HCT116 (cell line): ENCODE data around the gene SMYD3. TPM values are rescaled to one million over a fixed set of nuclear protein-coding genes. Genes with fewer than 3 reads are reported as not detected.

Experiments
- ATAC-seq: fragments of 200-7000 bp; cut with Tn5 transposase; 2 replicates; pipeline ENCODE4 v1.9.1; 2020; ENCODE audit warnings: mild to moderate bottlenecking, moderate library complexity
- BruUV-seq: library from RNA; stranded (reverse); fragments of 400-500 nt; replicated peaks from 2 replicates; lab custom pipeline; 2021; lab: Mats Ljungman, UMichigan
- CTCF ChIA-PET: fragments of 300-600 bp; sonication (Branson Sonifier 250); formaldehyde crosslinking; loops from one replicate; lab custom pipeline; 2021; ENCODE audit warnings: antibody characterized with exemption; lab: Charles Lee
- POLR2A ChIA-PET: fragments of 300-600, 350-600 bp; sonication (Branson Sonifier 250); formaldehyde crosslinking; loops from one replicate; lab custom pipeline; 2021; ENCODE audit warnings: antibody characterized with exemption; lab: Charles Lee
- RAD21 ChIA-PET, 2 experiments: fragments of 300-600 bp; sonication (Branson Sonifier 250); formaldehyde crosslinking; loops; one replicate each; lab custom pipeline; 2023; ENCODE audit warnings: low total read pairs in 2 of 2; ENCODE audit not compliant: uncharacterized antibody in 2 of 2, unreplicated experiment in 2 of 2, low non-redundant PET in 1 of 2; lab: Charles Lee
- DNase-seq: peaks from one replicate; pipeline ENCODE4 v3.0.0-alpha.2; 2010; ENCODE audit warnings: low read depth, low spot score
- H2AFZ ChIP-seq: fragments of 200-600 bp; shearing (Covaris generic), sonication (generic); 2 replicates; pipeline ENCODE4 v1.6.1; 2017; ENCODE audit warnings: low read depth, mixed run types, mixed read lengths, antibody characterized with exemption, low read length; ENCODE audit not compliant: poor library complexity, severe bottlenecking
- H3K27ac ChIP-seq: 2 replicates; pipeline ENCODE4 v1.5.1; 2012; ENCODE audit warnings: low read depth, low read length
- H3K27me3 ChIP-seq: fragments of 200-600 bp; sonication (generic); 2 replicates; pipeline ENCODE4 v1.6.1; 2016; ENCODE audit warnings: mixed run types, low read length, mixed read lengths; ENCODE audit not compliant: insufficient read depth
- H3K36me3 ChIP-seq, 2 experiments: fragments of 200-500 bp in 1 of 2; fragments of 200-600 bp in 1 of 2; sonication (Bioruptor generic) in 1 of 2; sonication (generic) in 1 of 2; 2 replicates each; pipeline versions ENCODE4 v1.5.1 to v1.6.1; 2014 to 2016; ENCODE audit warnings: low read length in 2 of 2, inconsistent platforms in 1 of 2, mixed read lengths in 1 of 2, mixed run types in 1 of 2; ENCODE audit not compliant: insufficient read depth in 2 of 2, control insufficient read depth in 1 of 2
- H3K4me1 ChIP-seq, 2 experiments: fragments of 200-600 bp in 1 of 2; sonication (generic) in 1 of 2; 2 replicates each; pipeline versions ENCODE4 v1.5.1 to v1.6.1; 2012 to 2017; ENCODE audit warnings: low read length in 2 of 2, inconsistent platforms in 1 of 2, mild to moderate bottlenecking in 1 of 2, mixed read lengths in 1 of 2, mixed run types in 1 of 2, moderate library complexity in 1 of 2; ENCODE audit not compliant: insufficient read depth in 2 of 2, control insufficient read depth in 1 of 2
- H3K4me2 ChIP-seq: fragments of 200-600 bp; sonication (generic); 2 replicates; pipeline ENCODE4 v1.6.1; 2017; ENCODE audit warnings: mixed run types, low read length, mixed read lengths
- H3K4me3 ChIP-seq, 2 experiments: fragments of 200-600 bp in 1 of 2; sonication (generic) in 1 of 2; replicated peaks in 1 of 2; 2 replicates each; pipeline ENCODE4 v1.5.1; 2011 to 2016; ENCODE audit warnings: low read length in 2 of 2, control low read depth in 1 of 2, low read depth in 1 of 2, mild to moderate bottlenecking in 1 of 2, mixed read lengths in 1 of 2, mixed run types in 1 of 2
- H3K79me2 ChIP-seq: fragments of 200-600 bp; sonication (generic); 2 replicates; pipeline ENCODE4 v1.6.1; 2017; ENCODE audit warnings: mild to moderate bottlenecking, mixed run types, low read length, moderate library complexity, mixed read lengths; ENCODE audit not compliant: insufficient read depth
- H3K9ac ChIP-seq: fragments of 200-600 bp; sonication (generic); 2 replicates; pipeline ENCODE4 v1.6.1; 2016; ENCODE audit warnings: low read length, mixed read lengths
- H3K9me2 ChIP-seq: fragments of 200-600 bp; sonication (generic), shearing (Covaris generic); 2 replicates; pipeline ENCODE4 v1.6.1; 2017; ENCODE audit warnings: mixed run types, mild to moderate bottlenecking, moderate library complexity; ENCODE audit not compliant: insufficient read depth
- H3K9me3 ChIP-seq, 2 experiments: fragments of 200-500 bp in 1 of 2; fragments of 200-600 bp in 1 of 2; sonication (Bioruptor generic) in 1 of 2; sonication (generic) in 1 of 2; 2 replicates each; pipeline ENCODE4 v1.6.1; 2014 to 2017; ENCODE audit warnings: low read length in 2 of 2, mixed read lengths in 2 of 2, inconsistent platforms in 1 of 2, low read depth in 1 of 2, mild to moderate bottlenecking in 1 of 2, mixed run types in 1 of 2, moderate library complexity in 1 of 2; ENCODE audit not compliant: control insufficient read depth in 1 of 2, insufficient read depth in 1 of 2
- H4K20me1 ChIP-seq: fragments of 200-600 bp; sonication (generic), shearing (Covaris generic); 2 replicates; pipeline ENCODE4 v1.6.1; 2017; ENCODE audit warnings: mixed run types, mild to moderate bottlenecking, moderate library complexity; ENCODE audit not compliant: insufficient read depth
- CBX3 ChIP-seq: IDR thresholded peaks from 2 replicates; pipeline ENCODE4 v1.6.1; 2012; ENCODE audit warnings: low read depth
- CEBPB ChIP-seq: IDR thresholded peaks from 2 replicates; pipeline ENCODE4 v1.6.1; 2012; ENCODE audit warnings: low read depth
- EGR1 ChIP-seq: IDR thresholded peaks from 2 replicates; pipeline ENCODE4 v1.6.1; 2012; ENCODE audit warnings: low read depth
- ELF1 ChIP-seq: IDR thresholded peaks from 2 replicates; pipeline ENCODE4 v1.6.1; 2012; ENCODE audit warnings: low read depth, borderline replicate concordance
- EZH2phosphoT487 ChIP-seq: fragments of 200-600 bp; IDR thresholded peaks from 2 replicates; pipeline ENCODE4 v1.6.1; 2018; ENCODE audit warnings: antibody characterized with exemption, borderline replicate concordance
- JUND ChIP-seq: IDR thresholded peaks from 2 replicates; pipeline ENCODE4 v1.6.1; 2012
- POLR2A ChIP-seq: IDR thresholded peaks from 2 replicates; pipeline ENCODE4 v1.7.0; 2011; ENCODE audit warnings: borderline replicate concordance; ENCODE audit not compliant: insufficient read depth, insufficient read length; ENCODE audit errors: extremely low read depth
- POLR2AphosphoS5 ChIP-seq: IDR thresholded peaks from 2 replicates; pipeline ENCODE4 v1.6.1; 2011; ENCODE audit warnings: mild to moderate bottlenecking, low read depth, low read length, moderate library complexity
- RAD21 ChIP-seq: IDR thresholded peaks from 2 replicates; pipeline ENCODE4 v1.6.1; 2012; ENCODE audit warnings: low read depth, mild to moderate bottlenecking
- SIN3A ChIP-seq: IDR thresholded peaks from 2 replicates; pipeline ENCODE4 v1.6.1; 2012; ENCODE audit warnings: low read depth
- SP1 ChIP-seq: IDR thresholded peaks from 2 replicates; pipeline ENCODE4 v1.6.1; 2012; ENCODE audit warnings: low read depth
- SRF ChIP-seq: IDR thresholded peaks from 2 replicates; pipeline ENCODE4 v1.6.1; 2012; ENCODE audit warnings: low read depth
- TCF7L2 ChIP-seq: IDR thresholded peaks from 2 replicates; pipeline ENCODE4 v1.7.0; 2011; ENCODE audit warnings: borderline replicate concordance, inconsistent platforms; ENCODE audit not compliant: insufficient read depth, insufficient read length; ENCODE audit errors: extremely low read depth
- YY1 ChIP-seq: IDR thresholded peaks from 2 replicates; pipeline ENCODE4 v1.6.1; 2011; ENCODE audit warnings: low read length, low read depth, moderate library complexity, mild to moderate bottlenecking; ENCODE audit not compliant: insufficient replicate concordance; ENCODE audit errors: extremely low read depth
- ZBTB33 ChIP-seq: IDR thresholded peaks from 2 replicates; pipeline ENCODE4 v1.6.1; 2011; ENCODE audit warnings: mild to moderate bottlenecking, low read length, moderate library complexity; ENCODE audit not compliant: insufficient replicate concordance; ENCODE audit errors: extremely low read depth
- ZFX ChIP-seq: fragments of 450-650 bp; IDR thresholded peaks from 2 replicates; pipeline ENCODE4 v1.6.1; 2017
- ZNF274 ChIP-seq: fragments of 200-500 bp; sonication (Bioruptor generic); IDR thresholded peaks from 2 replicates; pipeline ENCODE4 v1.6.1; 2014; ENCODE audit warnings: mild to moderate bottlenecking, low read depth, low read length, inconsistent platforms
- intact Hi-C: fragments of 100-400 bp; cut with micrococcal nuclease; formaldehyde crosslinking; loops from 2 replicates; pipeline ENCODE4 v1.10.0; 2022
- total RNA-seq: library from RNA; stranded (reverse); gene quantifications from one replicate; pipeline ENCODE4 v1.2.1, GENCODE V29; 2021; ENCODE audit not compliant: unreplicated experiment
- TF ChIP-seq, protein P1 (sequence below), 3 experiments: fragments of 200-600 bp in 1 of 3; sonication (generic) in 1 of 3; IDR thresholded peaks in 2 of 3; conservative IDR thresholded peaks in 1 of 3; 2 replicates each; pipeline ENCODE4 v1.5.1; 2012 to 2017; ENCODE audit warnings: low read depth in 2 of 3, low read length in 2 of 3, antibody characterized with exemption in 1 of 3, borderline replicate concordance in 1 of 3, control low read depth in 1 of 3, mild to moderate bottlenecking in 1 of 3, mixed read lengths in 1 of 3, mixed run types in 1 of 3, moderate library complexity in 1 of 3; ENCODE audit not compliant: insufficient read depth in 1 of 3
- TF ChIP-seq, protein P2 (sequence below): IDR thresholded peaks from 2 replicates; pipeline ENCODE4 v1.6.1; 2012

The SMYD3 gene
- total RNA-seq, 1 experiment from 2014 or later, result 33.6 TPM

DNA sequence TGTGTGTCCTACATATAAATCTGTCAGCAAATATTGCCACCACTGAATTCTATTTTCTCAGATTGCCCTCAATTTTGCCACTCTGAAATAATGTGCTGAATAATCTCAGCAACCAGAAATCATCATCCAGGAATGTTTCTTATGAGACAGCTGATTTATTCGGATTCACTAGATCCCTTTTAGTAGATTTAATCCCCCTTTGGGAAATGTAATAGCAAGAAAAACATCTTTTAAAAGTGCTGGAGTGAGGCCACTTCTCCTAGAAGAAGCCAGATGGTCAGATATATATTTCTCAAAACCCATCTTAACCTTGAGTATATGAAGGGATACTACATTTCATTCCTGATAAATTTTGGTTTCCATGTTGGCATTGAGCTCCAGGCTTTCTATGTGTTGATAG, 327.7 kb downstream of the SMYD3 start:
- intact Hi-C loops, result no loop called here
- ChIA-PET POLR2A (no interaction called here), RAD21 (no interaction called here), CTCF (no interaction called here)
- Histone ChIP-seq H4K20me1 (no peaks in the 10 kb centered on the region), H3K4me3 (no peak overlapping the region), H3K9ac (no peak overlapping the region), H3K79me2 (no peaks in the 10 kb centered on the region), H3K27me3 (no peaks in the 10 kb centered on the region), H3K4me1 (no peaks in the 10 kb centered on the region), H3K9me3 (no peaks in the 10 kb centered on the region), H3K4me2 (no peak overlapping the region), H3K9me2 (no peaks in the 10 kb centered on the region), H3K36me3 (no peaks in the 10 kb centered on the region), H3K27ac (no peak overlapping the region), H2AFZ (no peak overlapping the region)
- TF ChIP-seq ZNF274 (no peak), EGR1 (no peak), POLR2AphosphoS5 (no peak), SP1 (no peak), RAD21 (no peak), ZFX (no peak), ELF1 (no peak), YY1 (no peak), JUND (no peak), EZH2phosphoT487 (no peak), CBX3 (no peak), ZBTB33 (no peak), SIN3A (no peak), POLR2A (no peak), TCF7L2 (no peak), CEBPB (no peak), SRF (no peak)
- TF ChIP-seq, protein P1, sequence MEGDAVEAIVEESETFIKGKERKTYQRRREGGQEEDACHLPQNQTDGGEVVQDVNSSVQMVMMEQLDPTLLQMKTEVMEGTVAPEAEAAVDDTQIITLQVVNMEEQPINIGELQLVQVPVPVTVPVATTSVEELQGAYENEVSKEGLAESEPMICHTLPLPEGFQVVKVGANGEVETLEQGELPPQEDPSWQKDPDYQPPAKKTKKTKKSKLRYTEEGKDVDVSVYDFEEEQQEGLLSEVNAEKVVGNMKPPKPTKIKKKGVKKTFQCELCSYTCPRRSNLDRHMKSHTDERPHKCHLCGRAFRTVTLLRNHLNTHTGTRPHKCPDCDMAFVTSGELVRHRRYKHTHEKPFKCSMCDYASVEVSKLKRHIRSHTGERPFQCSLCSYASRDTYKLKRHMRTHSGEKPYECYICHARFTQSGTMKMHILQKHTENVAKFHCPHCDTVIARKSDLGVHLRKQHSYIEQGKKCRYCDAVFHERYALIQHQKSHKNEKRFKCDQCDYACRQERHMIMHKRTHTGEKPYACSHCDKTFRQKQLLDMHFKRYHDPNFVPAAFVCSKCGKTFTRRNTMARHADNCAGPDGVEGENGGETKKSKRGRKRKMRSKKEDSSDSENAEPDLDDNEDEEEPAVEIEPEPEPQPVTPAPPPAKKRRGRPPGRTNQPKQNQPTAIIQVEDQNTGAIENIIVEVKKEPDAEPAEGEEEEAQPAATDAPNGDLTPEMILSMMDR (IDR thresholded peaks at IDR 0.05 in 2 of 3, conservative IDR thresholded peaks at IDR 0.05 in 1 of 3; ENCODE audit: borderline replicate concordance in 1 of 3, insufficient read depth in 1 of 3, low read depth in 2 of 3, low read length in 2 of 3), result no peak
- TF ChIP-seq, protein P2, sequence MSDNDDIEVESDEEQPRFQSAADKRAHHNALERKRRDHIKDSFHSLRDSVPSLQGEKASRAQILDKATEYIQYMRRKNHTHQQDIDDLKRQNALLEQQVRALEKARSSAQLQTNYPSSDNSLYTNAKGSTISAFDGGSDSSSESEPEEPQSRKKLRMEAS, result no peak
- no peak for ATAC-seq
- no TSS peak for BruUV-seq
- no peak for DNase-seq
